Neuronal stem cell (in vitro differentiated cells): ENCODE data around the gene ATP8A1.
"Not testable (repeated sequence)": the region's sequence is repeated elsewhere in the genome, so short reads cannot be mapped to it uniquely, and the experiment has no call there.

ENCODE experiments used
- DNase-seq: peaks from one replicate; pipeline ENCODE4 v3.0.0-alpha.2; 2013; ENCODE audit warnings: low spot score
- H2AFZ ChIP-seq: one replicate; pipeline ENCODE4 v1.6.1; 2013; ENCODE audit warnings: mild to moderate bottlenecking, low read length, inconsistent platforms
- H2AK5ac ChIP-seq: 2 replicates; pipeline ENCODE4 v1.6.1; 2013; ENCODE audit warnings: low read depth, mild to moderate bottlenecking, inconsistent platforms, low read length, moderate library complexity, mixed read lengths
- H2BK120ac ChIP-seq: 2 replicates; pipeline ENCODE4 v1.6.1; 2013; ENCODE audit warnings: low read depth, mild to moderate bottlenecking, inconsistent platforms, low read length, moderate library complexity, mixed read lengths
- H2BK12ac ChIP-seq: one replicate; pipeline ENCODE4 v1.6.1; 2013; ENCODE audit warnings: low read length, inconsistent platforms
- H2BK15ac ChIP-seq: 2 replicates; pipeline ENCODE4 v1.6.1; 2013; ENCODE audit warnings: mild to moderate bottlenecking, low read length, inconsistent platforms, mixed read lengths
- H2BK5ac ChIP-seq: one replicate; pipeline ENCODE4 v1.6.1; 2013; ENCODE audit warnings: inconsistent platforms, mild to moderate bottlenecking, low read length, moderate library complexity
- H3K14ac ChIP-seq: one replicate; pipeline ENCODE4 v1.6.1; 2013; ENCODE audit warnings: low read length, inconsistent platforms
- H3K18ac ChIP-seq: 2 replicates; pipeline ENCODE4 v1.6.1; 2013; ENCODE audit warnings: low read length, inconsistent platforms
- H3K23ac ChIP-seq: 2 replicates; pipeline ENCODE4 v1.6.1; 2013; ENCODE audit warnings: low read depth, mild to moderate bottlenecking, mixed read lengths, low read length, inconsistent platforms; ENCODE audit not compliant: poor library complexity
- H3K27ac ChIP-seq: replicated peaks from 3 replicates; pipeline ENCODE4 v1.5.1; 2013; ENCODE audit warnings: low read length, inconsistent platforms
- H3K27me3 ChIP-seq, 3 experiments: 2 replicates each; pipeline ENCODE4 v1.6.1; 2013; ENCODE audit warnings: low read length in 3 of 3, mild to moderate bottlenecking in 2 of 3, inconsistent platforms in 1 of 3, low read depth in 1 of 3, mixed read lengths in 1 of 3, moderate library complexity in 1 of 3; ENCODE audit not compliant: control insufficient read depth in 3 of 3, insufficient read depth in 3 of 3
- H3K36me3 ChIP-seq, 2 donors: replicated peaks in 1 of 2; 2 replicates each; pipeline ENCODE4 v1.6.1; 2013; ENCODE audit warnings: low read length in 2 of 2; ENCODE audit not compliant: control insufficient read depth in 2 of 2, insufficient read depth in 2 of 2
- H3K4ac ChIP-seq: 2 replicates; pipeline ENCODE4 v1.6.1; 2013; ENCODE audit warnings: inconsistent platforms, mild to moderate bottlenecking, low read length, moderate library complexity
- H3K4me1 ChIP-seq, 2 donors: 1 replicate in 1 of 2; 2 replicates in 1 of 2; pipeline ENCODE4 v1.6.1; 2013; ENCODE audit warnings: low read length in 2 of 2, low read depth in 1 of 2; ENCODE audit not compliant: control insufficient read depth in 2 of 2, insufficient read depth in 1 of 2
- H3K4me2 ChIP-seq: one replicate; pipeline ENCODE4 v1.6.1; 2013; ENCODE audit warnings: mild to moderate bottlenecking, low read length, inconsistent platforms; ENCODE audit not compliant: insufficient read depth, poor library complexity, severe bottlenecking
- H3K4me3 ChIP-seq, 2 donors: 2 replicates each; pipeline ENCODE4 v1.5.1; 2013; ENCODE audit warnings: low read length in 2 of 2, mild to moderate bottlenecking in 2 of 2, inconsistent platforms in 1 of 2, moderate library complexity in 1 of 2
- H3K79me1 ChIP-seq: one replicate; pipeline ENCODE4 v1.6.1; 2013; ENCODE audit warnings: low read depth, mild to moderate bottlenecking, inconsistent platforms, low read length, moderate library complexity
- H3K9ac ChIP-seq: one replicate; pipeline ENCODE4 v1.6.1; 2013; ENCODE audit warnings: mild to moderate bottlenecking, low read depth, low read length, inconsistent platforms; ENCODE audit not compliant: poor library complexity
- H3K9me3 ChIP-seq, 2 donors: replicated peaks in 1 of 2; 2 replicates each; pipeline versions ENCODE3 to v1.6.1; 2013; ENCODE audit warnings: low read length in 2 of 2, mild to moderate bottlenecking in 2 of 2, inconsistent platforms in 1 of 2, low read depth in 1 of 2, mixed read lengths in 1 of 2, moderate library complexity in 1 of 2; ENCODE audit not compliant: control insufficient read depth in 2 of 2, insufficient read depth in 1 of 2
- H4K8ac ChIP-seq: one replicate; pipeline ENCODE4 v1.6.1; 2013; ENCODE audit warnings: low read depth, mild to moderate bottlenecking, inconsistent platforms, low read length, moderate library complexity
- H4K91ac ChIP-seq: one replicate; pipeline ENCODE4 v1.6.1; 2013; ENCODE audit warnings: low read length, low read depth, mild to moderate bottlenecking, inconsistent platforms; ENCODE audit not compliant: poor library complexity
- WGBS, 2 donors: extraction: QIAGEN DNeasy Blood & Tissue Kit; methylation state at CpG; one replicate each; pipeline ENCODE4 v1.1.7; 2013; ENCODE audit warnings: missing lambda C conversion rate in 2 of 2, mixed read lengths in 1 of 2; ENCODE audit not compliant: insufficient read length in 2 of 2, insufficient replicate concordance in 1 of 2; ENCODE audit errors: extremely low coverage in 2 of 2; 5-methylcytosine and 5-hydroxymethylcytosine counted together

The ATP8A1 gene

DNA sequence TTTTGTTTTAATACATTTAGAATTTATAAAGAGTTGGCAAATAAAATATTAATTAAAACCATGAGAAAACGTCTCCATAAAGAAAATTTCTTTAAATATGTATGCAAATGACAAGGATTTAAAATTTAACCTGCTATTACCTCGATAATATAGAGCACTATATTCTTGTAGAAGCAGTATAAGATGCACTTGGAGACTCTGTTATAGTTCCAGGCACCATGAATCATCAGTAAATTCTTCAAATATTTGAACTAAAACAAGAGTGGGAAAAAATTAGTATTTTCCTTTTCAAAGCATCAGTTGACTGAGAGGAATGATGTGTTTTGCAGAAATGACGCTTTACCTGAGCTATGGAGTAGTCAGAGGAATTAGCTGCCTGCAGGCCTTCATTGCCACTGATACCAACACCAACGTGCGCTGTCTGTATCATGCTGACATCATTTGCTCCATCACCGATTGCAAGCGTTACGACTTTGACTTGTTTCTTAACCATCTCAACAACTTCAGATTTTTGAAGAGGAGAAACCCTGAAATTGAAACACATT, 192.3 kb downstream of the ATP8A1 start:
- Histone ChIP-seq H2BK5ac (no peak overlapping the region), H3K4me3 (no peak overlapping the region), H3K79me1 (no peaks in the 10 kb centered on the region), H3K4me2 (no peak overlapping the region), H3K9ac (no peak overlapping the region), H2AFZ (no peak overlapping the region), H2BK15ac (no peak overlapping the region), H2BK120ac (no peak overlapping the region), H3K27ac (no peak overlapping the region), H2BK12ac (no peak overlapping the region), H3K36me3 (no peaks in the 10 kb centered on the region), H3K23ac (no peak overlapping the region), H4K91ac (no peak overlapping the region), H3K14ac (no peak overlapping the region), H3K9me3 (no peaks in the 10 kb centered on the region), H3K27me3 (no peaks in the 10 kb centered on the region), H3K4me1 (no peaks in the 10 kb centered on the region), H2AK5ac (no peak overlapping the region), H3K4ac (no peak overlapping the region), H3K18ac (no peak overlapping the region), H4K8ac (no peak overlapping the region)
- DNase-seq = no peak
- WGBS, 2 donors = no CpG with 5 or more reads among the region's 8 CpGs

DNA sequence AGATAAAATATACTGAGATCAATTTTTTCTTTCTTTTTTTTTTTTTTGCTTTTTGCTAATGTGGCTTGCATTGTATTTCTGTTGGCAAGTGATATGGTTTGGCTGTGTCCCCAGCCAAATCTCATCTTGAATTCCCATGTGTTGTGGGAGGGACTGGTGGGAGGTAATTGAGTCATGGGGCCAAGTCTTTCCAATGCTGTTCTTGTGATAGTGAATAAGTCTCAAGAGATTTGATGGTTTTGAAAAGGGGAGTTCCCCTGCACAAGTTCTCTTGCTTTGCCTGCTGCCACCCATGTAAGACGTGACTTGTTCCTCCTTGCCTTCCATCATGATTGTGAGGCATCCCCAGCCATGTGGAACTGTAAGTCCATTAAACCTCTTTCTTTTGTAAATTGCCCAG, 195.7 kb downstream of the ATP8A1 start:
- H2AK5ac ChIP-seq, H3K4me1 ChIP-seq: not testable (repeated sequence)

DNA sequence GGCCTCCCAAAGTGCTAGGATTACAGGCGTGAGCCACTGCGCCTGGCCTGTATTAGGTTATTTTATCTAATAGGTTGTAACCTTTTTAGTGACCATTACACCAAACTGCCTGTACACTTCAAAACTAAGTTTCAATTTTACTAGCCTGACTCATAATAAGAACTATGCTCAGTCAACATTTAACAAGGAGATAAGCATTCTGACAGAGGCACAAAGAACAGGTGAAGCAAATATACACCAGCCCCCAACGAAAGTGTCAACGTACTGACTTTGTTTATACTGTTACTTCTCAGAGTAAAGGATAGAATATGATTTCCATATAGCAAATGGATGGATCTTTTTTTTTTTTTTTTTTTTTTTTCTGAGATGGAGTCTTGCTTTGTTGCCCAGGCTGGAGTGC, 196.9 kb downstream of the ATP8A1 start:
- no CpG with 5 or more reads among the region's 4 CpGs for whole genome bisulfite sequencing, 2 donors
- Histone ChIP-seq H3K18ac (no peak overlapping the region), H3K23ac (no peak overlapping the region)

More for the DNA sequence above, 195.7 kb downstream of the ATP8A1 start:
- not testable (repeated sequence) for H3K27me3 ChIP-seq, H3K4me2 ChIP-seq, H2BK5ac ChIP-seq, H3K36me3 ChIP-seq, DNase-seq, H4K8ac ChIP-seq, H2BK12ac ChIP-seq, H4K91ac ChIP-seq, H2AFZ ChIP-seq, H3K9me3 ChIP-seq, H3K9ac ChIP-seq, H3K18ac ChIP-seq, H2BK15ac ChIP-seq, H3K4me3 ChIP-seq, H3K23ac ChIP-seq, H3K14ac ChIP-seq, H3K27ac ChIP-seq, H3K79me1 ChIP-seq, H2BK120ac ChIP-seq, H3K4ac ChIP-seq
- WGBS, 2 donors = no CpG with 5 or more reads among the region's 1 CpG

DNA sequence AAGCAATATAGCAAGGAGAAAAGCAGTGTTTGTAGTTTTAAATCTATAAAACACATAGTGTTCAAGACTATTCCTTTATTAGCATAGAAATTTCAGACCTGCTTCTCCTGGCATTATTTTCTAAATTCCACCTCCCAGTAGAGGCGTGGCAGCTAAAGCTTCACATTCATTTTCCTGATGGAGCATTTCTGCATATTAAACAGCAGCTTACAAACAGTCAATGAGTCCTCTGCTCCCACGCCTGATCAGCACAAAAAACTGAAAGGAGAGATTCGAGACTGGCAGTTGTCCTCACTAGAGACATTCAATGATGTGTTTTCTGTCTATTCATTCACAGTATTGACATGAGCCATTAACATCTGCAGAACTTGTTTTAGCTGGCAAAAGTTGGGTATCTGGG, 198.2 kb downstream of the ATP8A1 start:
- no peak overlapping the region for H3K18ac ChIP-seq
- no peak overlapping the region for H2BK5ac ChIP-seq
- H2BK15ac ChIP-seq = no peak overlapping the region
- no peak overlapping the region for H3K4ac ChIP-seq
- H2AFZ ChIP-seq = no peak overlapping the region
- no peak overlapping the region for H4K8ac ChIP-seq
- DNase-seq = no peak
- H3K27me3 ChIP-seq = peaks cover 0 to 2% (median 0%) of the 10 kb centered on the region in 3 experiments
- no peak overlapping the region for H3K4me3 ChIP-seq
- H3K9me3 ChIP-seq = no peaks in the 10 kb centered on the region
- H3K79me1 ChIP-seq = no peaks in the 10 kb centered on the region
- H3K9ac ChIP-seq = no peak overlapping the region
- no peak overlapping the region for H3K27ac ChIP-seq
- WGBS, 2 donors = no CpG with 5 or more reads among the region's 3 CpGs
- no peak overlapping the region for H4K91ac ChIP-seq
- H3K36me3 ChIP-seq = no peaks in the 10 kb centered on the region
- H2BK120ac ChIP-seq = no peak overlapping the region
- no peak overlapping the region for H2BK12ac ChIP-seq
- H3K23ac ChIP-seq = no peak overlapping the region
- no peak overlapping the region for H2AK5ac ChIP-seq
- H3K14ac ChIP-seq = no peak overlapping the region
- H3K4me2 ChIP-seq = no peak overlapping the region
- H3K4me1 ChIP-seq = no peaks in the 10 kb centered on the region

More for the DNA sequence above, 196.9 kb downstream of the ATP8A1 start:
- Histone ChIP-seq H4K8ac (no peak overlapping the region), H3K14ac (no peak overlapping the region), H3K27me3 (peaks cover 0 to 2% (median 0%) of the 10 kb centered on the region in 3 experiments), H2BK12ac (no peak overlapping the region), H3K36me3 (no peaks in the 10 kb centered on the region), H4K91ac (no peak overlapping the region), H3K9me3 (no peaks in the 10 kb centered on the region), H2AK5ac (no peak overlapping the region), H2BK5ac (no peak overlapping the region), H2BK15ac (no peak overlapping the region), H3K4ac (no peak overlapping the region), H3K9ac (no peak overlapping the region), H2AFZ (no peak overlapping the region), H2BK120ac (no peak overlapping the region), H3K4me3 (no peak overlapping the region), H3K27ac (no peak overlapping the region), H3K79me1 (no peaks in the 10 kb centered on the region), H3K4me1 (no peaks in the 10 kb centered on the region), H3K4me2 (no peak overlapping the region)
- DNase-seq = no peak
